HG03060 (cell line): ENCODE results near the gene KCNQ5.
"Not testable (repeated sequence)": the region's sequence is repeated elsewhere in the genome, so short reads cannot be mapped to it uniquely, and the experiment has no call there.

Experiments
- ATAC-seq: cut with Tn5 transposase; IDR thresholded peaks from one replicate; pipeline ENCODE4 v1.9.1; 2021; ENCODE audit warnings: low read depth, moderate number of reproducible peaks; ENCODE audit not compliant: unreplicated experiment

KCNQ5 gene

GRCh38 chr6:73203098-73203497 is 581.2 kb downstream of the KCNQ5 start:
- no peak for ATAC-seq

GRCh38 chr6:73204252-73204651 is 582.4 kb downstream of the KCNQ5 start:
- ATAC-seq: no peak

GRCh38 chr6:73207221-73207837 is 585.5 kb downstream of the KCNQ5 start:
- ATAC-seq: no peak

GRCh38 chr6:73209117-73209516 is 587.3 kb downstream of the KCNQ5 start:
- no peak for ATAC-seq

- ATAC-seq: no peak
Measured at GRCh38 chr6:73216859-73217258, 595.0 kb downstream of the KCNQ5 start.

- ATAC-seq: no peak
Measured at GRCh38 chr6:73225396-73225795, 603.5 kb downstream of the KCNQ5 start, which contains the start of gene KHDC1L. KHDC1L (minus strand) TSS chr6:73225496; CDS start chr6:73225408, 88 bp downstream.

- ATAC-seq: no peak
Measured at GRCh38 chr6:73227606-73228255, 605.9 kb downstream of the KCNQ5 start.

- ATAC-seq: peak; percentile 72
Measured at GRCh38 chr6:73231986-73232391, 610.1 kb downstream of the KCNQ5 start.

- no peak for ATAC-seq
Measured at GRCh38 chr6:73233048-73233447, 611.2 kb downstream of the KCNQ5 start.

GRCh38 chr6:73233971-73234370 is 612.1 kb downstream of the KCNQ5 start:
- not testable (repeated sequence) for ATAC-seq

GRCh38 chr6:73234733-73235132 is 612.9 kb downstream of the KCNQ5 start:
- no peak for ATAC-seq

- no peak for ATAC-seq
Measured at GRCh38 chr6:73236144-73236750, 614.4 kb downstream of the KCNQ5 start.

GRCh38 chr6:73240730-73241129 is 618.9 kb downstream of the KCNQ5 start:
- no peak for ATAC-seq

GRCh38 chr6:73242001-73242400 is 620.1 kb downstream of the KCNQ5 start:
- ATAC-seq: no peak
